ENCODE results near the gene INKA1. TPM values are rescaled to one million over a fixed set of nuclear protein-coding genes. Genes with fewer than 3 reads are reported as not detected.

INKA1 gene
- total RNA-seq, 1 experiment from 2014 or later = 1.3 TPM

GRCh38 chr3:49831341-49831740, 28.3 kb downstream of the INKA1 start:
- Histone ChIP-seq H3K27ac (ENCODE audit: low read length) (no peak overlapping the region), H3F3A (ENCODE audit: low read length, unreplicated experiment) (no peaks in the 10 kb centered on the region)

GRCh38 chr3:49839193-49839809, 36.2 kb downstream of the INKA1 start:
- Histone ChIP-seq H3K27me3 (ENCODE audit: low read length) (no peaks in the 10 kb centered on the region), H3K36me3 (ENCODE audit: low read depth, low read length) (peaks cover 31% of the 10 kb centered on the region), H3F3A (ENCODE audit: low read length, unreplicated experiment) (no peaks in the 10 kb centered on the region), H3K4me1 (ENCODE audit: insufficient read depth, low read length) (no peaks in the 10 kb centered on the region), H3K4me2 (ENCODE audit: low read length) (no peak overlapping the region), H2AFZ (ENCODE audit: low read length) (no peak overlapping the region), H3K9me2 (replicated peaks; ENCODE audit: low read length) (no peaks in the 10 kb centered on the region), H3K9me3 (ENCODE audit: low read length) (no peaks in the 10 kb centered on the region), H3K79me2 (ENCODE audit: low read length) (no peaks in the 10 kb centered on the region), H3K9ac (ENCODE audit: low read length) (no peak overlapping the region), H4K20me1 (ENCODE audit: low read length) (no peaks in the 10 kb centered on the region), H3K27ac (ENCODE audit: low read length) (no peak overlapping the region), H3K4me3 (ENCODE audit: low read length) (no peak overlapping the region)
- BruUV-seq (replicated peaks) = no TSS peak
- TF ChIP-seq, protein P1, sequence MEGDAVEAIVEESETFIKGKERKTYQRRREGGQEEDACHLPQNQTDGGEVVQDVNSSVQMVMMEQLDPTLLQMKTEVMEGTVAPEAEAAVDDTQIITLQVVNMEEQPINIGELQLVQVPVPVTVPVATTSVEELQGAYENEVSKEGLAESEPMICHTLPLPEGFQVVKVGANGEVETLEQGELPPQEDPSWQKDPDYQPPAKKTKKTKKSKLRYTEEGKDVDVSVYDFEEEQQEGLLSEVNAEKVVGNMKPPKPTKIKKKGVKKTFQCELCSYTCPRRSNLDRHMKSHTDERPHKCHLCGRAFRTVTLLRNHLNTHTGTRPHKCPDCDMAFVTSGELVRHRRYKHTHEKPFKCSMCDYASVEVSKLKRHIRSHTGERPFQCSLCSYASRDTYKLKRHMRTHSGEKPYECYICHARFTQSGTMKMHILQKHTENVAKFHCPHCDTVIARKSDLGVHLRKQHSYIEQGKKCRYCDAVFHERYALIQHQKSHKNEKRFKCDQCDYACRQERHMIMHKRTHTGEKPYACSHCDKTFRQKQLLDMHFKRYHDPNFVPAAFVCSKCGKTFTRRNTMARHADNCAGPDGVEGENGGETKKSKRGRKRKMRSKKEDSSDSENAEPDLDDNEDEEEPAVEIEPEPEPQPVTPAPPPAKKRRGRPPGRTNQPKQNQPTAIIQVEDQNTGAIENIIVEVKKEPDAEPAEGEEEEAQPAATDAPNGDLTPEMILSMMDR (conservative IDR thresholded peaks at IDR 0.05; ENCODE audit: low read depth, low read length) = peak; percentile 97
- no peak for TF ChIP-seq EZH2 (IDR thresholded peaks at IDR 0.05; ENCODE audit: low read length, unreplicated experiment)
- ChIA-PET POLR2A (ENCODE audit: unreplicated experiment) (no interaction called here), CTCF (interaction anchor here (0.6 to 2.2 kb wide), 9 partner anchors 29 to 299 kb away, joined by 3 to 15 read pairs (median 5); partner anchors contain the start of genes AMIGO3 and INKA1)
- intact Hi-C loops (cut with micrococcal nuclease) = loop anchor here (1.0 to 5.0 kb wide), 4 partner anchors 37 to 302 kb away; partner anchors contain the start of gene AMIGO3
- ATAC-seq (peak; percentile 83), DNase-seq (peak; percentile 83)

More at GRCh38 chr3:49831341-49831740, 28.3 kb downstream of the INKA1 start:
- ChIA-PET POLR2A (ENCODE audit: unreplicated experiment) (no interaction called here), CTCF (no interaction called here)
- Histone ChIP-seq H3K4me2 (ENCODE audit: low read length) (no peak overlapping the region), H2AFZ (ENCODE audit: low read length) (no peak overlapping the region), H3K4me3 (ENCODE audit: low read length) (no peak overlapping the region), H3K4me1 (ENCODE audit: insufficient read depth, low read length) (no peaks in the 10 kb centered on the region), H3K27me3 (ENCODE audit: low read length) (no peaks in the 10 kb centered on the region), H3K9me3 (ENCODE audit: low read length) (no peaks in the 10 kb centered on the region), H3K9me2 (replicated peaks; ENCODE audit: low read length) (no peaks in the 10 kb centered on the region), H3K79me2 (ENCODE audit: low read length) (no peaks in the 10 kb centered on the region), H3K36me3 (ENCODE audit: low read depth, low read length) (peaks cover 21% of the 10 kb centered on the region), H3K9ac (ENCODE audit: low read length) (no peak overlapping the region), H4K20me1 (ENCODE audit: low read length) (no peaks in the 10 kb centered on the region)
- DNase-seq = no peak
- intact Hi-C loops (cut with micrococcal nuclease) = no loop called here
- TF ChIP-seq, protein P1 (conservative IDR thresholded peaks at IDR 0.05; ENCODE audit: low read depth, low read length) = no peak
- TF ChIP-seq EZH2 (IDR thresholded peaks at IDR 0.05; ENCODE audit: low read length, unreplicated experiment) = no peak
- TF ChIP-seq EZH2phosphoT487 (IDR thresholded peaks at IDR 0.05; ENCODE audit: borderline replicate concordance, low read length) = no peak
- BruUV-seq (replicated peaks) = no TSS peak
- no peak for ATAC-seq

DNA sequence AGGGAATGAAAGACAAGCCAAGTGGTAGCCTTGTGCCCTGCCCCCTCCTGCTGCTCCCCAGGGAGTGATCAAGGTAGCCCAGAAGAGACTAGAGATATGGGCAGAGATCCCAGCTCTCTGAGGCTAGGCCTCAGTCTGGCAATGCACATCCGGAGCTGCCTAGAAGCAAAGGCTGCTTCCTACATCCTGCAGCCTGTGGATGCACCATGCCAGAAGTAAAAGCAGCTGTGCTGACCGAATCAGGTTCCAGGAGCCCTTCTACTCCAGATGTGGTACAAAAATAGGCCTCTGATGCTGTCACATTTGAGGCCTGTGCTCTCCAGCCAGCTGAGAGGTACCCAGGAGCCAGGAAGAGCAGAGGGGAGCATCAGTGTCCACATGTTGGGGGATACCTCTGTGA, 37.3 kb downstream of the INKA1 start:
- no peak overlapping the region for H3K27ac ChIP-seq (ENCODE audit: low read length)
- TF ChIP-seq, protein P1 (conservative IDR thresholded peaks at IDR 0.05; ENCODE audit: low read depth, low read length) = no peak
- TF ChIP-seq EZH2 (IDR thresholded peaks at IDR 0.05; ENCODE audit: low read length, unreplicated experiment) = no peak
- no peak for TF ChIP-seq EZH2phosphoT487 (IDR thresholded peaks at IDR 0.05; ENCODE audit: borderline replicate concordance, low read length)
- ChIA-PET POLR2A (ENCODE audit: unreplicated experiment) (no interaction called here), CTCF (interaction anchor here (0.9 kb wide), 1 partner anchor 66 kb away, joined by 3 read pairs; no protein-coding TSS in a partner anchor)
- intact Hi-C loops (cut with micrococcal nuclease) = no loop called here
- H3K9me2 ChIP-seq (replicated peaks; ENCODE audit: low read length) = no peaks in the 10 kb centered on the region
- no peak for ATAC-seq
- H3K4me2 ChIP-seq (ENCODE audit: low read length) = no peak overlapping the region
- H2AFZ ChIP-seq (ENCODE audit: low read length) = no peak overlapping the region
- H3K79me2 ChIP-seq (ENCODE audit: low read length) = no peaks in the 10 kb centered on the region
- no peak overlapping the region for H3K4me3 ChIP-seq (ENCODE audit: low read length)
- no TSS peak for BruUV-seq (replicated peaks)
- H3K27me3 ChIP-seq (ENCODE audit: low read length) = no peaks in the 10 kb centered on the region
- H4K20me1 ChIP-seq (ENCODE audit: low read length) = no peaks in the 10 kb centered on the region
- H3K9ac ChIP-seq (ENCODE audit: low read length) = no peak overlapping the region
- H3F3A ChIP-seq (ENCODE audit: low read length, unreplicated experiment) = no peaks in the 10 kb centered on the region
- no peak for DNase-seq
- peaks cover 35% of the 10 kb centered on the region for H3K36me3 ChIP-seq (ENCODE audit: low read depth, low read length)
- peaks cover 4% of the 10 kb centered on the region; the same call in 1 of the 2 replicates for H3K4me1 ChIP-seq (ENCODE audit: insufficient read depth, low read length)
- H3K9me3 ChIP-seq (ENCODE audit: low read length) = no peaks in the 10 kb centered on the region

All from PC-3 (cell line).